KMS-11 (cell line): ENCODE results near the gene BCAR3.

Source experiments
- H2AFZ ChIP-seq: fragments of 200-600 bp; sonication (generic); 2 replicates; pipeline ENCODE4 v1.6.1; 2016; ENCODE audit warnings: antibody characterized with exemption, mixed run types, low read depth
- H3K27ac ChIP-seq: fragments of 200-600 bp; sonication (generic); 2 replicates; pipeline ENCODE4 v1.6.1; 2016; ENCODE audit warnings: mild to moderate bottlenecking, mixed run types
- H3K27me3 ChIP-seq: fragments of 200-600 bp; sonication (generic); 2 replicates; pipeline ENCODE4 v1.6.1; 2017; ENCODE audit warnings: mild to moderate bottlenecking, low read depth, mixed run types, moderate library complexity; ENCODE audit not compliant: insufficient read depth
- H3K36me3 ChIP-seq: fragments of 200-600 bp; sonication (generic); 2 replicates; pipeline ENCODE4 v1.6.1; 2017; ENCODE audit warnings: mild to moderate bottlenecking, mixed run types; ENCODE audit not compliant: insufficient read depth
- H3K4me1 ChIP-seq: fragments of 200-600 bp; sonication (generic); 2 replicates; pipeline ENCODE4 v1.6.1; 2016; ENCODE audit warnings: mild to moderate bottlenecking, low read depth, mixed run types; ENCODE audit not compliant: poor library complexity, severe bottlenecking
- H3K4me2 ChIP-seq: fragments of 200-600 bp; sonication (generic); 2 replicates; pipeline ENCODE4 v1.7.0; 2016; ENCODE audit warnings: mild to moderate bottlenecking, mixed run types
- H3K4me3 ChIP-seq: fragments of 200-600 bp; sonication (generic); IDR thresholded peaks from 2 replicates; pipeline ENCODE4 v1.6.1; 2017; ENCODE audit warnings: low read depth, low read length, mixed read lengths; ENCODE audit not compliant: insufficient read depth
- H3K79me2 ChIP-seq: fragments of 200-600 bp; sonication (generic); 2 replicates; pipeline ENCODE4 v1.6.1; 2016; ENCODE audit warnings: low read depth, mixed run types; ENCODE audit not compliant: insufficient read depth
- H3K9ac ChIP-seq: fragments of 200-600 bp; sonication (generic); 2 replicates; pipeline ENCODE4 v1.6.1; 2016; ENCODE audit warnings: mild to moderate bottlenecking, mixed run types
- H4K20me1 ChIP-seq: fragments of 200-600 bp; sonication (generic); 2 replicates; pipeline ENCODE4 v1.6.1; 2016; ENCODE audit warnings: mild to moderate bottlenecking, mixed run types; ENCODE audit not compliant: insufficient read depth
- TF ChIP-seq, protein P1 (sequence below): fragments of 200-600 bp; sonication (generic); conservative IDR thresholded peaks from 2 replicates; pipeline ENCODE4 v1.6.1; 2017; ENCODE audit warnings: low read depth, mild to moderate bottlenecking, antibody characterized with exemption, low read length, moderate library complexity, mixed read lengths

Gene BCAR3

DNA sequence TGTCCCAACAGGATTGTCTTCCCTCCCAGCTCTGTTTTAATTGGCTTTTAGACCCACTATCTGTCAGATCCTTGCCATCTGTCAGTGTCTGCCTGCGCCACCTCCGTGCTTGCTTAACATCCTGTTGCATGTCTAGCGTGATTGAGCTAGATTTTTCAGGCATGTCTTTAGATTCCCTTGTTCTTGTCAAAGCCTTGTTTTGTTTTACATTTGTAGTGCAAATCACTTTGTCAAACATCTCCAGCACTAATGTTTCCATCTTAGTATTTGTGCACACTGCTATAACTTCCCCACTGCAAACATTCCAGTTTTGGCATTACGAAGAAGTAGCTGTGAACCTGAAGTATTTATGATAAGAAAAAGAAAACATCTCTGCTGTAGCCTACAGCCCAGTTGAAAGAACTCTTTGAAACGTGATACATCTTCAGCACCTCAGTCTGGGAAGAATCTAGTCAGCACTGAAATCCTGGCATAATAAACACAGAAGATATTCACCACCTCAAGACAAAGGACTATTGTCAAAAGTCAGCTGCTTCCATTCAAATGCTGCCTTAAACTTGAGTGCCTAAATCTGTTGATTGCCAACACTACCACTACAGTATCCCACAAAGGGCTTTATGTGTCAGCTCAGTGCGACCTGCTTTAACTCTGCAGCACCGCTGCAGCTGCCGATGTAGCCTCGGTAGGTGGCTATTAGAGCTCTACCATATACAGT, 128.7 kb downstream of the BCAR3 start:
- Histone ChIP-seq H3K36me3 (no peaks in the 10 kb centered on the region), H3K79me2 (no peaks in the 10 kb centered on the region), H3K4me2 (no peak overlapping the region), H2AFZ (no peak overlapping the region), H3K27ac (no peak overlapping the region), H3K4me1 (no peaks in the 10 kb centered on the region), H4K20me1 (no peaks in the 10 kb centered on the region), H3K27me3 (no peaks in the 10 kb centered on the region), H3K9ac (no peak overlapping the region), H3K4me3 (no peak overlapping the region)
- TF ChIP-seq, protein P1, sequence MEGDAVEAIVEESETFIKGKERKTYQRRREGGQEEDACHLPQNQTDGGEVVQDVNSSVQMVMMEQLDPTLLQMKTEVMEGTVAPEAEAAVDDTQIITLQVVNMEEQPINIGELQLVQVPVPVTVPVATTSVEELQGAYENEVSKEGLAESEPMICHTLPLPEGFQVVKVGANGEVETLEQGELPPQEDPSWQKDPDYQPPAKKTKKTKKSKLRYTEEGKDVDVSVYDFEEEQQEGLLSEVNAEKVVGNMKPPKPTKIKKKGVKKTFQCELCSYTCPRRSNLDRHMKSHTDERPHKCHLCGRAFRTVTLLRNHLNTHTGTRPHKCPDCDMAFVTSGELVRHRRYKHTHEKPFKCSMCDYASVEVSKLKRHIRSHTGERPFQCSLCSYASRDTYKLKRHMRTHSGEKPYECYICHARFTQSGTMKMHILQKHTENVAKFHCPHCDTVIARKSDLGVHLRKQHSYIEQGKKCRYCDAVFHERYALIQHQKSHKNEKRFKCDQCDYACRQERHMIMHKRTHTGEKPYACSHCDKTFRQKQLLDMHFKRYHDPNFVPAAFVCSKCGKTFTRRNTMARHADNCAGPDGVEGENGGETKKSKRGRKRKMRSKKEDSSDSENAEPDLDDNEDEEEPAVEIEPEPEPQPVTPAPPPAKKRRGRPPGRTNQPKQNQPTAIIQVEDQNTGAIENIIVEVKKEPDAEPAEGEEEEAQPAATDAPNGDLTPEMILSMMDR, result no peak

DNA sequence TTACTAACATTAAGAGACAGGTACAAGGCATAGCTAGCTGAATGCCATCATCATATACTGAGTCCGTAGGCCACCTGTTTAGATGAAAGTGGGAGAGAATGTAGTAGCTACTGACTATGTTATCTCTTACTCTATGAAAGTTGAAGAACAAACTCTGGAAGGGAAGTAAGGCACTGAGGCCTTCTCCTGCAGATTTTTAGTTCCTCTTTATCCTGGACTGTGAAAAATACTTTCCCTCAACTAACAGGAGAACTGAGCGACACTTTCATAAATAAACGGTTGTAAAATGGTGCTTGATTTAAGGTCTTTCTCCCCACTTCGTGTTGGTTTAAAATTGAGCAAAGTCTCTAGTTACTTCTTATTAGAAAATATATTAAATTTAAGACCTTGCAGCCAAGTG, 131.8 kb downstream of the BCAR3 start:
- Histone ChIP-seq H3K9ac (no peak overlapping the region), H3K27ac (no peak overlapping the region), H3K27me3 (no peaks in the 10 kb centered on the region), H3K36me3 (no peaks in the 10 kb centered on the region), H2AFZ (no peak overlapping the region), H4K20me1 (no peaks in the 10 kb centered on the region), H3K79me2 (no peaks in the 10 kb centered on the region), H3K4me2 (no peak overlapping the region), H3K4me3 (no peak overlapping the region), H3K4me1 (no peaks in the 10 kb centered on the region)
- TF ChIP-seq, protein P1, result no peak

DNA sequence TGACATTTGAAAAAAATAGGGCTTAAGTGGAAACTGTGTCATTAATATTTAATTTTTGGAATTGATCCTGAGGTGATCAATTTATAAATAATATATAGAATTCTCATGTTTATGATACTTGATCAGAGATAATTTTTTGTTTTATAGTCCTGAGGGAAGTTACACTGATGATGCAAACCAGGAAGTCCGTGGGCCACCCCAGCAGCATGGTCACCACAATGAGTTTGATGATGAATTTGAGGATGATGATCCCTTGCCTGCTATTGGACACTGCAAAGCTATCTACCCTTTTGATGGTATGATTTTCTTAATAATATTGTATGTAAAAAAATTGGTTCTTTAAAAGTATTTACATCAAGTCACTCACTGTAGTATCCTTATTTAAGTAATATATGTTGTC, 132.5 kb downstream of the BCAR3 start:
- H3K4me2 ChIP-seq, result no peak overlapping the region
- H3K4me1 ChIP-seq, result no peaks in the 10 kb centered on the region
- TF ChIP-seq, protein P1, result no peak
- H3K9ac ChIP-seq, result no peak overlapping the region
- no peak overlapping the region for H2AFZ ChIP-seq
- H3K36me3 ChIP-seq, result no peaks in the 10 kb centered on the region
- H3K79me2 ChIP-seq, result no peaks in the 10 kb centered on the region
- no peaks in the 10 kb centered on the region for H3K27me3 ChIP-seq
- no peak overlapping the region for H3K27ac ChIP-seq
- no peaks in the 10 kb centered on the region for H4K20me1 ChIP-seq
- H3K4me3 ChIP-seq, result no peak overlapping the region

DNA sequence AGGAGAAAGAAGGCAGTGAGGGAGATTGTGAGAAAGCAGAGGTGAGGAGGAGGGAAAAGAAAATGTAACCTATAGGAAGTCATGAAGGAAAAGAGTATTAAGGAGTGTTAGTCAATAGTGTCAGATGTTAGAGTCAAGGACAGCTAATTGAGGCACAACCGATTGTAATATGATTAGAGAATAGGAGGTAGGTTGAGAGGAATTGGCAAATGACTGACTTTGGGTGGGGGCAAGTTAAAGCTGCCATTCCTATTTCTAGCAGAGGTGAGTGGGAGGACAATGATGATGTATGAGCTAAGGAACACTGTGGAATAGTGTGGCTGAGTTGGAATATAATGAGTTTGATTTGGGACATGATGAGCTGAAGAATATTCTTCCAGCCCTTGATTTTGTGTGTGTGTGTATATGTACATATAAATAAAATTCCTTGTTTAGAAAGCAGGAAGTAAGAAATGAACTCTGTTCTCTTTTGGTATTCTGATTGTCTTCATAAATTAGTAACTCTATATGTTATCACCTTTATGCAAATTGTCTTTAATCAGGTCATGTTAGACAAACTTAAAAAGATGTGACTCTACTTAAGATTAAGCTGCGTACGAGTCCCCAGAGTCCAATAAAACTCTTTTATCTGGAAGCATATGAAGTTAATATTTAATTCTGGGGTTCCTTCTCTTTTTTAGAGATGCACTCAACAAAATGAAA, 135.3 kb downstream of the BCAR3 start:
- no peak overlapping the region for H3K4me2 ChIP-seq
- H3K9ac ChIP-seq, result no peak overlapping the region
- no peaks in the 10 kb centered on the region for H3K27me3 ChIP-seq
- H2AFZ ChIP-seq, result no peak overlapping the region
- H3K79me2 ChIP-seq, result no peaks in the 10 kb centered on the region
- no peaks in the 10 kb centered on the region for H3K4me1 ChIP-seq
- no peaks in the 10 kb centered on the region for H4K20me1 ChIP-seq
- TF ChIP-seq, protein P1, result no peak
- H3K4me3 ChIP-seq, result no peak overlapping the region
- no peak overlapping the region for H3K27ac ChIP-seq
- H3K36me3 ChIP-seq, result no peaks in the 10 kb centered on the region
